WTC11 (cell line): ENCODE data around the gene BCL2L11. TPM values are rescaled to one million over a fixed set of nuclear protein-coding genes. Genes with fewer than 3 reads are reported as not detected.

Experiments used
- ATAC-seq: fragments of 200-7000 bp; cut with Tn5 transposase; 2 replicates; pipeline ENCODE4 v1.10.0; 2021; ENCODE audit warnings: mild to moderate bottlenecking, moderate library complexity
- CTCF ChIA-PET: fragments of 300-600 bp; sonication (Branson Sonifier 250); formaldehyde crosslinking; loops from one replicate; lab custom pipeline; 2021; ENCODE audit warnings: antibody characterized with exemption; lab: Charles Lee
- POLR2A ChIA-PET: fragments of 350-600 bp; sonication (Branson Sonifier 250); formaldehyde crosslinking; loops from one replicate; lab custom pipeline; 2021; ENCODE audit warnings: antibody characterized with exemption; lab: Charles Lee
- DNase-seq: peaks from one replicate; pipeline ENCODE4 v3.0.0; 2021; ENCODE audit warnings: low spot score
- H3K27ac Mint-ChIP-seq: 2 replicates; pipeline ENCODE4 v1.8.0; 2021; ENCODE audit warnings: mixed read lengths
- H3K27me3 Mint-ChIP-seq: 2 replicates; pipeline ENCODE4 v1.8.0; 2021; ENCODE audit warnings: low read depth, mild to moderate bottlenecking, moderate library complexity, mixed read lengths
- H3K36me3 Mint-ChIP-seq: 2 replicates; pipeline ENCODE4 v1.8.0; 2021; ENCODE audit warnings: mixed read lengths
- H3K4me1 Mint-ChIP-seq: 2 replicates; pipeline ENCODE4 v1.8.0; 2022; ENCODE audit warnings: mixed read lengths
- H3K4me3 Mint-ChIP-seq: 2 replicates; pipeline ENCODE4 v1.8.0; 2021; ENCODE audit warnings: mild to moderate bottlenecking, moderate library complexity, mixed read lengths
- H3K9me3 Mint-ChIP-seq: 2 replicates; pipeline ENCODE4 v1.8.0; 2021; ENCODE audit warnings: mixed read lengths
- FOXK1 ChIP-seq: sonication (generic); formaldehyde crosslinking; IDR thresholded peaks from 2 replicates; pipeline ENCODE4 v1.8.0; 2022; ENCODE audit warnings: mild to moderate bottlenecking, moderate library complexity, missing genetic modification reagents
- JAZF1 ChIP-seq: fragments of 250-450 bp; sonication (Bioruptor Pico); IDR thresholded peaks from 2 replicates; pipeline ENCODE4 v1.9.0; 2021; ENCODE audit warnings: moderate library complexity, mild to moderate bottlenecking, inconsistent platforms
- NFATC4 ChIP-seq: fragments of 250-450 bp; sonication (Bioruptor Pico); IDR thresholded peaks from 2 replicates; pipeline ENCODE4 v1.9.0; 2021; ENCODE audit warnings: mild to moderate bottlenecking
- RORB ChIP-seq: fragments of 250-450 bp; sonication (Bioruptor Pico); IDR thresholded peaks from 2 replicates; pipeline ENCODE4 v1.9.0; 2021; ENCODE audit warnings: mild to moderate bottlenecking
- TP53 ChIP-seq: sonication (generic); formaldehyde crosslinking; IDR thresholded peaks from 2 replicates; pipeline ENCODE4 v1.8.1; 2023; ENCODE audit warnings: mild to moderate bottlenecking, missing genetic modification reagents
- ZBTB21 ChIP-seq: sonication (generic); formaldehyde crosslinking; IDR thresholded peaks from 2 replicates; pipeline ENCODE4 v1.8.1; 2023; ENCODE audit warnings: mild to moderate bottlenecking, missing genetic modification reagents, borderline replicate concordance
- ZNF138 ChIP-seq: sonication (generic); formaldehyde crosslinking; conservative IDR thresholded peaks from 2 replicates; pipeline ENCODE4 v1.8.1; 2022; ENCODE audit warnings: mild to moderate bottlenecking, moderate library complexity, missing genetic modification reagents
- ZNF232 ChIP-seq: sonication (generic); formaldehyde crosslinking; IDR thresholded peaks from 2 replicates; pipeline ENCODE4 v1.8.0; 2022; ENCODE audit warnings: mild to moderate bottlenecking, missing genetic modification reagents
- ZNF396 ChIP-seq: fragments of 250-450 bp; sonication (Bioruptor Pico); IDR thresholded peaks from 2 replicates; pipeline ENCODE4 v1.8.0; 2021; ENCODE audit warnings: mild to moderate bottlenecking, moderate library complexity, borderline replicate concordance
- ZNF416 ChIP-seq: fragments of 250-450 bp; sonication (Bioruptor Pico); IDR thresholded peaks from 2 replicates; pipeline ENCODE4 v1.9.0; 2021; ENCODE audit warnings: mild to moderate bottlenecking, inconsistent platforms
- total RNA-seq: library from RNA; stranded (reverse); gene quantifications from 3 replicates; pipeline ENCODE4 v1.2.3, GENCODE V29; 2021
- TF ChIP-seq, protein P1 (sequence below): sonication (generic); formaldehyde crosslinking; IDR thresholded peaks from 2 replicates; pipeline ENCODE4 v1.8.1; 2022; ENCODE audit warnings: missing genetic modification reagents, borderline replicate concordance
- TF ChIP-seq, protein P2 (sequence below): sonication (generic); formaldehyde crosslinking; IDR thresholded peaks from 2 replicates; pipeline ENCODE4 v1.8.1; 2022; ENCODE audit warnings: low read depth, missing genetic modification reagents, borderline replicate concordance
- TF ChIP-seq, protein P3 (sequence below): sonication (generic); formaldehyde crosslinking; IDR thresholded peaks from 2 replicates; pipeline ENCODE4 v1.8.1; 2023; ENCODE audit warnings: mild to moderate bottlenecking, missing genetic modification reagents
- TF ChIP-seq, protein P4 (sequence below): sonication (generic); formaldehyde crosslinking; IDR thresholded peaks from 2 replicates; pipeline ENCODE4 v1.8.0; 2022; ENCODE audit warnings: missing genetic modification reagents
- TF ChIP-seq, protein P5 (sequence below): sonication (generic); formaldehyde crosslinking; IDR thresholded peaks from 2 replicates; pipeline ENCODE4 v1.8.0; 2023; ENCODE audit warnings: missing genetic modification reagents
- TF ChIP-seq, protein P6 (sequence below): sonication (generic); formaldehyde crosslinking; IDR thresholded peaks from 2 replicates; pipeline ENCODE4 v1.8.1; 2022; ENCODE audit warnings: low read depth, mild to moderate bottlenecking, moderate library complexity, missing genetic modification reagents, borderline replicate concordance
- TF ChIP-seq, protein P7 (sequence below): fragments of 250-450 bp; sonication (Bioruptor Pico); IDR thresholded peaks from 2 replicates; pipeline ENCODE4 v2.1.2; 2022; ENCODE audit warnings: mild to moderate bottlenecking, moderate library complexity
- TF ChIP-seq, protein P8 (sequence below): fragments of 250-450 bp; sonication (Bioruptor Pico); IDR thresholded peaks from 2 replicates; pipeline ENCODE4 v1.9.0; 2021; ENCODE audit warnings: mild to moderate bottlenecking

The BCL2L11 gene
- total RNA-seq, 1 experiment from 2014 or later: 19.3 TPM

DNA sequence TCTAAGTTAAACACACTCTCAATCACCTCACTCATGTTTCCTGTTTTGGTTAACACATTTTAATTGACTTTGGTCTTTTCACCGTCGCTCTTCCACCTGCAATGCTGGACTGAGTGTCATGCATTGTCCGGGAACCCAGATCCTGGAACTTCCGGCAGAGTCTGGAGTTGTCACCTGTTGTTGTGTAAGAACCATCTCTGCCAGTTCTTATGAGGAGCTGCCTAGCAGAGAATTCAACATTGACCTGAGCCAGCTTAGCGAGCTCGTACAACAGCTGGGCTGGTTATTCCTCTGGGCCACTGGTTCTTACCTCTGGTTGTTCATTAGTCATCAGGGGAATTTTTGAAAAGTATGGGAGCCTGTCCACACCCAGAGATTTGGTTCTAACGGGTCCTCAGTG is 75.7 kb downstream of the BCL2L11 start:
- no peak for DNase-seq

DNA sequence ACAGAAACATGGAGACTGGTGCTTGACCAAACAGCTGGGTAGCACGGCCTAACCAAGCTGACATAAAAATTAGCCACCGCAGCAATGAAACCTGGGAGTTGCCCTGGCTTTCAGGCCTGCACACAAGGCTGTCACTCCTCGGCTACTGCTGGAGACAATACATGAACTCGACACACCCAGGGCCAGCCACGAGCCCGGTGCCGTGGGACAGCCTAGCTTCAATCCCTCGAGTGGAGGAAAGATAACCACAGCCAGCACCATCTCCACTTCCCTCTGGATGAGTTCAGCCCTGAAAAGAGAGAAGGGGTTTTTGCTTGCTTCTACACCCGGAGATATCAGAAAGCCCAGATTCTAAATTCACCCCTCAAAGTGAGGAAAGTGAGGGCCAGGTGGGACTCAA is 78.0 kb downstream of the BCL2L11 start:
- DNase-seq (no peak), ATAC-seq (no peak)
- peaks cover 2% of the 10 kb centered on the region; the same call in 1 of the 2 replicates for H3K4me1 Mint-ChIP-seq
- POLR2A ChIA-PET: no interaction called here
- H3K36me3 Mint-ChIP-seq: no peaks in the 10 kb centered on the region
- no peak overlapping the region for H3K27ac Mint-ChIP-seq
- no peak for TF ChIP-seq ZNF396 (CRISPR knock-in tag)
- no peak for TF ChIP-seq TP53 (CRISPR knock-in tag)
- TF ChIP-seq RORB (CRISPR knock-in tag): no peak
- TF ChIP-seq, protein P1, sequence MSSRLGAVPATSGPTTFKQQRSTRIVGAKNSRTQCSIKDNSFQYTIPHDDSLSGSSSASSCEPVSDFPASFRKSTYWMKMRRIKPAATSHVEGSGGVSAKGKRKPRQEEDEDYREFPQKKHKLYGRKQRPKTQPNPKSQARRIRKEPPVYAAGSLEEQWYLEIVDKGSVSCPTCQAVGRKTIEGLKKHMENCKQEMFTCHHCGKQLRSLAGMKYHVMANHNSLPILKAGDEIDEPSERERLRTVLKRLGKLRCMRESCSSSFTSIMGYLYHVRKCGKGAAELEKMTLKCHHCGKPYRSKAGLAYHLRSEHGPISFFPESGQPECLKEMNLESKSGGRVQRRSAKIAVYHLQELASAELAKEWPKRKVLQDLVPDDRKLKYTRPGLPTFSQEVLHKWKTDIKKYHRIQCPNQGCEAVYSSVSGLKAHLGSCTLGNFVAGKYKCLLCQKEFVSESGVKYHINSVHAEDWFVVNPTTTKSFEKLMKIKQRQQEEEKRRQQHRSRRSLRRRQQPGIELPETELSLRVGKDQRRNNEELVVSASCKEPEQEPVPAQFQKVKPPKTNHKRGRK: no peak
- TF ChIP-seq ZNF416 (CRISPR knock-in tag): no peak
- TF ChIP-seq FOXK1 (CRISPR knock-in tag): no peak
- H3K9me3 Mint-ChIP-seq: no peaks in the 10 kb centered on the region
- CTCF ChIA-PET: no interaction called here
- no peak overlapping the region for H3K4me3 Mint-ChIP-seq
- H3K27me3 Mint-ChIP-seq: no peaks in the 10 kb centered on the region; the same call in 1 of the 2 replicates

More for the DNA sequence above, 75.7 kb downstream of the BCL2L11 start:
- H3K4me3 Mint-ChIP-seq: no peak overlapping the region
- POLR2A ChIA-PET: no interaction called here
- CTCF ChIA-PET: no interaction called here
- ATAC-seq: no peak
- TF ChIP-seq, protein P2, sequence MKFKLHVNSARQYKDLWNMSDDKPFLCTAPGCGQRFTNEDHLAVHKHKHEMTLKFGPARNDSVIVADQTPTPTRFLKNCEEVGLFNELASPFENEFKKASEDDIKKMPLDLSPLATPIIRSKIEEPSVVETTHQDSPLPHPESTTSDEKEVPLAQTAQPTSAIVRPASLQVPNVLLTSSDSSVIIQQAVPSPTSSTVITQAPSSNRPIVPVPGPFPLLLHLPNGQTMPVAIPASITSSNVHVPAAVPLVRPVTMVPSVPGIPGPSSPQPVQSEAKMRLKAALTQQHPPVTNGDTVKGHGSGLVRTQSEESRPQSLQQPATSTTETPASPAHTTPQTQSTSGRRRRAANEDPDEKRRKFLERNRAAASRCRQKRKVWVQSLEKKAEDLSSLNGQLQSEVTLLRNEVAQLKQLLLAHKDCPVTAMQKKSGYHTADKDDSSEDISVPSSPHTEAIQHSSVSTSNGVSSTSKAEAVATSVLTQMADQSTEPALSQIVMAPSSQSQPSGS: no peak
- TF ChIP-seq ZBTB21 (CRISPR knock-in tag): no peak
- TF ChIP-seq, protein P3, sequence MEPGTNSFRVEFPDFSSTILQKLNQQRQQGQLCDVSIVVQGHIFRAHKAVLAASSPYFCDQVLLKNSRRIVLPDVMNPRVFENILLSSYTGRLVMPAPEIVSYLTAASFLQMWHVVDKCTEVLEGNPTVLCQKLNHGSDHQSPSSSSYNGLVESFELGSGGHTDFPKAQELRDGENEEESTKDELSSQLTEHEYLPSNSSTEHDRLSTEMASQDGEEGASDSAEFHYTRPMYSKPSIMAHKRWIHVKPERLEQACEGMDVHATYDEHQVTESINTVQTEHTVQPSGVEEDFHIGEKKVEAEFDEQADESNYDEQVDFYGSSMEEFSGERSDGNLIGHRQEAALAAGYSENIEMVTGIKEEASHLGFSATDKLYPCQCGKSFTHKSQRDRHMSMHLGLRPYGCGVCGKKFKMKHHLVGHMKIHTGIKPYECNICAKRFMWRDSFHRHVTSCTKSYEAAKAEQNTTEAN (CRISPR knock-in tag): no peak
- TF ChIP-seq, protein P4, sequence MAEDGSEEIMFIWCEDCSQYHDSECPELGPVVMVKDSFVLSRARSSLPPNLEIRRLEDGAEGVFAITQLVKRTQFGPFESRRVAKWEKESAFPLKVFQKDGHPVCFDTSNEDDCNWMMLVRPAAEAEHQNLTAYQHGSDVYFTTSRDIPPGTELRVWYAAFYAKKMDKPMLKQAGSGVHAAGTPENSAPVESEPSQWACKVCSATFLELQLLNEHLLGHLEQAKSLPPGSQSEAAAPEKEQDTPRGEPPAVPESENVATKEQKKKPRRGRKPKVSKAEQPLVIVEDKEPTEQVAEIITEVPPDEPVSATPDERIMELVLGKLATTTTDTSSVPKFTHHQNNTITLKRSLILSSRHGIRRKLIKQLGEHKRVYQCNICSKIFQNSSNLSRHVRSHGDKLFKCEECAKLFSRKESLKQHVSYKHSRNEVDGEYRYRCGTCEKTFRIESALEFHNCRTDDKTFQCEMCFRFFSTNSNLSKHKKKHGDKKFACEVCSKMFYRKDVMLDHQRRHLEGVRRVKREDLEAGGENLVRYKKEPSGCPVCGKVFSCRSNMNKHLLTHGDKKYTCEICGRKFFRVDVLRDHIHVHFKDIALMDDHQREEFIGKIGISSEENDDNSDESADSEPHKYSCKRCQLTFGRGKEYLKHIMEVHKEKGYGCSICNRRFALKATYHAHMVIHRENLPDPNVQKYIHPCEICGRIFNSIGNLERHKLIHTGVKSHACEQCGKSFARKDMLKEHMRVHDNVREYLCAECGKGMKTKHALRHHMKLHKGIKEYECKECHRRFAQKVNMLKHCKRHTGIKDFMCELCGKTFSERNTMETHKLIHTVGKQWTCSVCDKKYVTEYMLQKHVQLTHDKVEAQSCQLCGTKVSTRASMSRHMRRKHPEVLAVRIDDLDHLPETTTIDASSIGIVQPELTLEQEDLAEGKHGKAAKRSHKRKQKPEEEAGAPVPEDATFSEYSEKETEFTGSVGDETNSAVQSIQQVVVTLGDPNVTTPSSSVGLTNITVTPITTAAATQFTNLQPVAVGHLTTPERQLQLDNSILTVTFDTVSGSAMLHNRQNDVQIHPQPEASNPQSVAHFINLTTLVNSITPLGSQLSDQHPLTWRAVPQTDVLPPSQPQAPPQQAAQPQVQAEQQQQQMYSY: no peak
- TF ChIP-seq, protein P5, sequence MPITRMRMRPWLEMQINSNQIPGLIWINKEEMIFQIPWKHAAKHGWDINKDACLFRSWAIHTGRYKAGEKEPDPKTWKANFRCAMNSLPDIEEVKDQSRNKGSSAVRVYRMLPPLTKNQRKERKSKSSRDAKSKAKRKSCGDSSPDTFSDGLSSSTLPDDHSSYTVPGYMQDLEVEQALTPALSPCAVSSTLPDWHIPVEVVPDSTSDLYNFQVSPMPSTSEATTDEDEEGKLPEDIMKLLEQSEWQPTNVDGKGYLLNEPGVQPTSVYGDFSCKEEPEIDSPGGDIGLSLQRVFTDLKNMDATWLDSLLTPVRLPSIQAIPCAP (CRISPR knock-in tag): no peak
- H3K27me3 Mint-ChIP-seq: no peaks in the 10 kb centered on the region; the same call in 1 of the 2 replicates
- H3K4me1 Mint-ChIP-seq: peaks cover 2% of the 10 kb centered on the region; the same call in 1 of the 2 replicates
- no peak overlapping the region for H3K27ac Mint-ChIP-seq
- no peaks in the 10 kb centered on the region for H3K36me3 Mint-ChIP-seq
- H3K9me3 Mint-ChIP-seq: no peaks in the 10 kb centered on the region

DNA sequence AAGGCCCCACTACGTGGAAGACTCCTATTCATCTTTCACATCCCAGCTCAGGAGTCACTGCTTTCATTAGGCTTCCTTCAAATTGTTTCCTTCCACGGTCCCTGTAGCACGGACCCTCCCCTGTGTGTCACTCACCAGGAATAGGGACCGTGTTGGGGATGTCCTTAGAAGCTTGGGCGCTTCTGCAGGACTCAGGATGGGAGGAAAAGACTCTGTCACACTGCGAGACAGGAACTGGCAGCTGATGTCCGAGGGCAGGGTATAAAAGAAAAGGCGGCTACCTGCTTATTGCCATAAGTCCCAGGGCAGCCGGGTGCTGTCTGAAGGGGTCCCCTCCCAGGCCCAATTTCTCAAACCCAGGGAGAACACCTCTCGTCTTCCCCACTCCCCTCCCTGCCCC is 79.1 kb downstream of the BCL2L11 start:
- no peaks in the 10 kb centered on the region; the same call in 1 of the 2 replicates for H3K27me3 Mint-ChIP-seq
- no peak overlapping the region for H3K27ac Mint-ChIP-seq
- H3K4me3 Mint-ChIP-seq: no peak overlapping the region
- ATAC-seq (no peak; the same call in 1 of the 2 replicates), DNase-seq (no peak)
- H3K4me1 Mint-ChIP-seq: peaks cover 2% of the 10 kb centered on the region; the same call in 1 of the 2 replicates
- ChIA-PET CTCF (no interaction called here), POLR2A (no interaction called here)
- no peaks in the 10 kb centered on the region for H3K36me3 Mint-ChIP-seq
- H3K9me3 Mint-ChIP-seq: no peaks in the 10 kb centered on the region
- no peak for TF ChIP-seq JAZF1 (CRISPR knock-in tag)
- TF ChIP-seq ZNF138 (CRISPR knock-in tag): no peak
- TF ChIP-seq, protein P6, sequence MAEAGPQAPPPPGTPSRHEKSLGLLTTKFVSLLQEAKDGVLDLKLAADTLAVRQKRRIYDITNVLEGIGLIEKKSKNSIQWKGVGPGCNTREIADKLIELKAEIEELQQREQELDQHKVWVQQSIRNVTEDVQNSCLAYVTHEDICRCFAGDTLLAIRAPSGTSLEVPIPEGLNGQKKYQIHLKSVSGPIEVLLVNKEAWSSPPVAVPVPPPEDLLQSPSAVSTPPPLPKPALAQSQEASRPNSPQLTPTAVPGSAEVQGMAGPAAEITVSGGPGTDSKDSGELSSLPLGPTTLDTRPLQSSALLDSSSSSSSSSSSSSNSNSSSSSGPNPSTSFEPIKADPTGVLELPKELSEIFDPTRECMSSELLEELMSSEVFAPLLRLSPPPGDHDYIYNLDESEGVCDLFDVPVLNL: no peak
- no peak for TF ChIP-seq ZNF396 (CRISPR knock-in tag)
- TF ChIP-seq, protein P7, sequence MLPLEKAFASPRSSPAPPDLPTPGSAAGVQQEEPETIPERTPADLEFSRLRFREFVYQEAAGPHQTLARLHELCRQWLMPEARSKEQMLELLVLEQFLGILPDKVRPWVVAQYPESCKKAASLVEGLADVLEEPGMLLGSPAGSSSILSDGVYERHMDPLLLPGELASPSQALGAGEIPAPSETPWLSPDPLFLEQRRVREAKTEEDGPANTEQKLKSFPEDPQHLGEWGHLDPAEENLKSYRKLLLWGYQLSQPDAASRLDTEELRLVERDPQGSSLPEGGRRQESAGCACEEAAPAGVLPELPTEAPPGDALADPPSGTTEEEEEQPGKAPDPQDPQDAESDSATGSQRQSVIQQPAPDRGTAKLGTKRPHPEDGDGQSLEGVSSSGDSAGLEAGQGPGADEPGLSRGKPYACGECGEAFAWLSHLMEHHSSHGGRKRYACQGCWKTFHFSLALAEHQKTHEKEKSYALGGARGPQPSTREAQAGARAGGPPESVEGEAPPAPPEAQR (CRISPR knock-in tag): no peak
- no peak for TF ChIP-seq NFATC4 (CRISPR knock-in tag)
- TF ChIP-seq ZNF232 (CRISPR knock-in tag): no peak
- TF ChIP-seq, protein P8, sequence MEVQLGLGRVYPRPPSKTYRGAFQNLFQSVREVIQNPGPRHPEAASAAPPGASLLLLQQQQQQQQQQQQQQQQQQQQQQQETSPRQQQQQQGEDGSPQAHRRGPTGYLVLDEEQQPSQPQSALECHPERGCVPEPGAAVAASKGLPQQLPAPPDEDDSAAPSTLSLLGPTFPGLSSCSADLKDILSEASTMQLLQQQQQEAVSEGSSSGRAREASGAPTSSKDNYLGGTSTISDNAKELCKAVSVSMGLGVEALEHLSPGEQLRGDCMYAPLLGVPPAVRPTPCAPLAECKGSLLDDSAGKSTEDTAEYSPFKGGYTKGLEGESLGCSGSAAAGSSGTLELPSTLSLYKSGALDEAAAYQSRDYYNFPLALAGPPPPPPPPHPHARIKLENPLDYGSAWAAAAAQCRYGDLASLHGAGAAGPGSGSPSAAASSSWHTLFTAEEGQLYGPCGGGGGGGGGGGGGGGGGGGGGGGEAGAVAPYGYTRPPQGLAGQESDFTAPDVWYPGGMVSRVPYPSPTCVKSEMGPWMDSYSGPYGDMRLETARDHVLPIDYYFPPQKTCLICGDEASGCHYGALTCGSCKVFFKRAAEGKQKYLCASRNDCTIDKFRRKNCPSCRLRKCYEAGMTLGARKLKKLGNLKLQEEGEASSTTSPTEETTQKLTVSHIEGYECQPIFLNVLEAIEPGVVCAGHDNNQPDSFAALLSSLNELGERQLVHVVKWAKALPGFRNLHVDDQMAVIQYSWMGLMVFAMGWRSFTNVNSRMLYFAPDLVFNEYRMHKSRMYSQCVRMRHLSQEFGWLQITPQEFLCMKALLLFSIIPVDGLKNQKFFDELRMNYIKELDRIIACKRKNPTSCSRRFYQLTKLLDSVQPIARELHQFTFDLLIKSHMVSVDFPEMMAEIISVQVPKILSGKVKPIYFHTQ (CRISPR knock-in tag): no peak
